HepG2 (cell line): ENCODE measurements around the gene COL4A3. TPM values are rescaled to one million over a fixed set of nuclear protein-coding genes. Genes with fewer than 3 reads are reported as not detected.

Experiments
- ATAC-seq: fragments of 200-7000 bp; cut with Tn5 transposase; 3 replicates; pipeline ENCODE4 v1.9.1; 2020; ENCODE audit warnings: mild to moderate bottlenecking, moderate library complexity
- BruUV-seq: library from RNA; stranded (reverse); fragments of 400-500 nt; replicated peaks from 2 replicates; lab custom pipeline; 2021; lab: Mats Ljungman, UMichigan
- CTCF ChIA-PET: fragments of 300-600 bp; formaldehyde crosslinking; extraction: SDS; loops from one replicate; lab custom pipeline; 2021; ENCODE audit warnings: low total read pairs, inconsistent platforms, low intra/inter-chr PET ratio; lab: Yijun Ruan, JAX
- POLR2A ChIA-PET: fragments of 350-600 bp; sonication (Branson Sonifier 250); formaldehyde crosslinking; loops from one replicate; lab custom pipeline; 2020; ENCODE audit warnings: antibody characterized with exemption, inconsistent platforms; lab: Yijun Ruan, JAX
- DNase-seq: peaks from one replicate; pipeline ENCODE4 v3.0.0-alpha.2; 2015; ENCODE audit warnings: low spot score
- FAIRE-seq: peaks from 3 replicates; lab custom pipeline; 2011; peaks lifted over from hg19 to GRCh38; lab: Jason Lieb, UNC
- H2AFZ ChIP-seq: one replicate; pipeline ENCODE4 v1.6.1; 2011; ENCODE audit warnings: low read length, inconsistent platforms
- H3K27ac ChIP-seq: fragments of 300-600 bp; 3 replicates; pipeline ENCODE4 v1.8.0; 2011; ENCODE audit warnings: mixed run types, mild to moderate bottlenecking, mixed read lengths, low read length, inconsistent platforms; ENCODE audit not compliant: insufficient read depth; ENCODE audit errors: extremely low read length
- H3K27me3 ChIP-seq, 2 experiments: fragments of 200-600 bp in 1 of 2; 2 replicates in 1 of 2; 3 replicates in 1 of 2; pipeline versions ENCODE4 v1.6.0 to v1.8.0; 2011; ENCODE audit warnings: low read length in 2 of 2, mild to moderate bottlenecking in 2 of 2, moderate library complexity in 2 of 2, inconsistent platforms in 1 of 2; ENCODE audit not compliant: insufficient read depth in 2 of 2, control insufficient read depth in 1 of 2
- H3K36me3 ChIP-seq, 2 experiments: fragments of 200-600 bp in 1 of 2; replicated peaks in 1 of 2; 2 replicates in 1 of 2; 3 replicates in 1 of 2; pipeline versions ENCODE4 v1.5.1 to v1.8.0; 2011; ENCODE audit warnings: low read length in 2 of 2, inconsistent platforms in 1 of 2; ENCODE audit not compliant: insufficient read depth in 2 of 2, control insufficient read depth in 1 of 2
- H3K4me1 ChIP-seq: 2 replicates; pipeline ENCODE4 v1.5.1; 2012; ENCODE audit warnings: low read length, inconsistent platforms; ENCODE audit not compliant: insufficient read depth
- H3K4me2 ChIP-seq: 2 replicates; pipeline ENCODE4 v1.6.0; 2011; ENCODE audit warnings: low read depth, low read length, inconsistent platforms
- H3K4me3 ChIP-seq, 3 experiments: fragments of 200-600 bp in 1 of 3; sonication (generic), shearing (Covaris generic) in 1 of 3; replicated peaks in 1 of 3; 2 replicates each; pipeline ENCODE4 v1.5.1; 2011 to 2016; ENCODE audit warnings: low read length in 3 of 3, inconsistent platforms in 2 of 3, low read depth in 2 of 3, mild to moderate bottlenecking in 2 of 3, control low read depth in 1 of 3, mixed read lengths in 1 of 3; ENCODE audit not compliant: insufficient read depth in 1 of 3
- H3K79me2 ChIP-seq: one replicate; pipeline ENCODE4 v1.6.1; 2011; ENCODE audit warnings: low read length, inconsistent platforms; ENCODE audit not compliant: insufficient read depth
- H3K9ac ChIP-seq: 2 replicates; pipeline ENCODE4 v1.6.0; 2011; ENCODE audit warnings: mild to moderate bottlenecking, low read depth, low read length, inconsistent platforms; ENCODE audit not compliant: insufficient read depth
- H3K9me3 ChIP-seq: 2 replicates; pipeline ENCODE4 v1.5.1; 2012; ENCODE audit warnings: mild to moderate bottlenecking, low read length
- H4K20me1 ChIP-seq: 2 replicates; pipeline ENCODE4 v1.6.0; 2011; ENCODE audit warnings: inconsistent platforms, mild to moderate bottlenecking, low read length, moderate library complexity; ENCODE audit not compliant: insufficient read depth
- ELF4 ChIP-seq: sonication (generic); formaldehyde crosslinking; IDR thresholded peaks from 2 replicates; pipeline ENCODE4 v1.5.0; 2020; ENCODE audit warnings: missing genetic modification reagents, mild to moderate bottlenecking, moderate library complexity, borderline replicate concordance
- KMT2B ChIP-seq: IDR thresholded peaks from 2 replicates; pipeline ENCODE4 v1.6.1; 2016; ENCODE audit warnings: missing genetic modification reagents, missing compliant biosample characterization
- MED13 ChIP-seq: sonication (generic); formaldehyde crosslinking; IDR thresholded peaks from 2 replicates; pipeline ENCODE4 v1.5.0; 2020; ENCODE audit warnings: missing genetic modification reagents
- MTF1 ChIP-seq: sonication (generic); formaldehyde crosslinking; IDR thresholded peaks from 2 replicates; pipeline ENCODE4 v1.5.0; 2020; ENCODE audit warnings: missing genetic modification reagents
- RXRA ChIP-seq: sonication (generic); formaldehyde crosslinking; IDR thresholded peaks from 2 replicates; pipeline ENCODE4 v1.5.1; 2020; ENCODE audit warnings: missing genetic modification reagents
- SOX5 ChIP-seq: IDR thresholded peaks from 2 replicates; pipeline ENCODE4 v1.6.1; 2016; ENCODE audit warnings: borderline replicate concordance
- THYN1 ChIP-seq: sonication (generic); formaldehyde crosslinking; IDR thresholded peaks from 2 replicates; pipeline ENCODE4 v1.8.1; 2023; ENCODE audit warnings: low read depth, mild to moderate bottlenecking, moderate library complexity, missing genetic modification reagents, borderline replicate concordance
- ZFP36L1 ChIP-seq: sonication (generic); formaldehyde crosslinking; IDR thresholded peaks from 2 replicates; pipeline ENCODE4 v1.8.0; 2022; ENCODE audit warnings: mild to moderate bottlenecking, missing genetic modification reagents, moderate library complexity
- WGBS: methylation state at CpG from one replicate; pipeline ENCODE4 v1.1.6; 2017; ENCODE audit warnings: low lambda C conversion rate; 5-methylcytosine and 5-hydroxymethylcytosine counted together
- in situ Hi-C: cut with HindIII; loops from 2 replicates; pipeline ENCODE4 v1.10.0; 2017; ENCODE audit warnings: low pct_unique_long_range_greater_than_20kb; ENCODE audit not compliant: extremely low pct_ligation_motif_present
- intact Hi-C: fragments of 100-400 bp; cut with micrococcal nuclease; formaldehyde crosslinking; loops from one replicate; pipeline ENCODE4 v1.10.0; 2022; ENCODE audit not compliant: unreplicated experiment
- polyA plus RNA-seq, 8 experiments: library from polyadenylated mRNA; depleted of rRNA in 3 of 8; stranded (reverse) in 7 of 8; unstranded in 1 of 8; fragments of >200 nt; fragmentation: Illumina TruSeq in 4 of 8; extraction: Trizol in 4 of 8; gene quantifications; 2 replicates each; pipeline versions ENCODE4 v1.2.1 to v1.2.3, GENCODE V29; 2011 to 2016; ENCODE audit warnings: low read depth in 4 of 8, missing spikeins in 1 of 8, mixed read lengths in 1 of 8; ENCODE audit not compliant: insufficient read depth in 1 of 8
- total RNA-seq, 5 experiments: library from RNA; depleted of rRNA; stranded (reverse); fragments of >200 nt; fragmentation: Illumina TruSeq; extraction: Trizol; gene quantifications; 2 replicates each; pipeline ENCODE4 v1.2.3, GENCODE V29; 2016; ENCODE audit warnings: low read depth in 1 of 5
- TF ChIP-seq, protein P1 (sequence below): sonication (generic); formaldehyde crosslinking; IDR thresholded peaks from 2 replicates; pipeline ENCODE4 v1.5.1; 2020; ENCODE audit warnings: mild to moderate bottlenecking, moderate library complexity, missing genetic modification reagents
- TF ChIP-seq, protein P2 (sequence below): sonication (generic); formaldehyde crosslinking; IDR thresholded peaks from 2 replicates; pipeline ENCODE4 v1.4.0; 2020; ENCODE audit warnings: missing genetic modification reagents

Gene COL4A3
- total and polyA plus RNA-seq, 2 of the 13 experiments (the other 11 are each of a cell fraction or from before 2014, with no cell fraction given), result 0.02 TPM; not detected in 1

DNA sequence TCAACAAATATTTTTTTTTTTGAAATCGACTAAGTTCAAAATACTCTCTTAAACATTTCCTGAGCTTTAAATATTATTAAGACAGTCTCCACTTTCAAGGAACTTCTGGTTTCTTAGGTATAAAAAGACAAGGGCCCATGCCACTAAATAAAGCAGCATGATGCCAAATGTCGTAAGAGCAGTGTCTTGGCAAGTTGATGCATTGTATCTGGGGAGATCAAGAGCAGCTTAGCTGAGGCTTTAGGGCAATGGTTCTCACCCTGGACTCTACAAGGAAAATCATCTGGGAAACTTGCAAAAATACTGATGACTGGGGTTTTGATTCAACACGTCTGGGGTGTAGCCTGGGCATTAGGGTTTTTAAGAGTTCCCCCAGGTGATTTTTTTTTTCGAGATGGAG, 41.3 kb downstream of the COL4A3 start:
- Histone ChIP-seq H3K4me3 (no peak overlapping the region), H3K9me3 (no peaks in the 10 kb centered on the region), H3K4me1 (no peaks in the 10 kb centered on the region), H3K27me3 (peaks cover 0 to 13% of the 10 kb centered on the region in 2 experiments; a peak in 2 of 5 replicates), H3K9ac (no peak overlapping the region), H3K4me2 (no peak overlapping the region), H4K20me1 (no peaks in the 10 kb centered on the region), H2AFZ (no peak overlapping the region), H3K27ac (no peak overlapping the region), H3K79me2 (no peaks in the 10 kb centered on the region), H3K36me3 (no peaks in the 10 kb centered on the region)
- CTCF ChIA-PET, result no interaction called here
- TF ChIP-seq ELF4 (CRISPR knock-in tag), result no peak
- no peak for TF ChIP-seq KMT2B
- no peak for TF ChIP-seq THYN1 (CRISPR knock-in tag)
- no peak for TF ChIP-seq SOX5 (CRISPR knock-in tag)
- TF ChIP-seq, protein P1, sequence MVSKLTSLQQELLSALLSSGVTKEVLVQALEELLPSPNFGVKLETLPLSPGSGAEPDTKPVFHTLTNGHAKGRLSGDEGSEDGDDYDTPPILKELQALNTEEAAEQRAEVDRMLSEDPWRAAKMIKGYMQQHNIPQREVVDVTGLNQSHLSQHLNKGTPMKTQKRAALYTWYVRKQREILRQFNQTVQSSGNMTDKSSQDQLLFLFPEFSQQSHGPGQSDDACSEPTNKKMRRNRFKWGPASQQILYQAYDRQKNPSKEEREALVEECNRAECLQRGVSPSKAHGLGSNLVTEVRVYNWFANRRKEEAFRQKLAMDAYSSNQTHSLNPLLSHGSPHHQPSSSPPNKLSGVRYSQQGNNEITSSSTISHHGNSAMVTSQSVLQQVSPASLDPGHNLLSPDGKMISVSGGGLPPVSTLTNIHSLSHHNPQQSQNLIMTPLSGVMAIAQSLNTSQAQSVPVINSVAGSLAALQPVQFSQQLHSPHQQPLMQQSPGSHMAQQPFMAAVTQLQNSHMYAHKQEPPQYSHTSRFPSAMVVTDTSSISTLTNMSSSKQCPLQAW (CRISPR knock-in tag), result no peak
- TF ChIP-seq MTF1 (CRISPR knock-in tag), result no peak
- TF ChIP-seq MED13 (CRISPR knock-in tag), result no peak
- TF ChIP-seq, protein P2, sequence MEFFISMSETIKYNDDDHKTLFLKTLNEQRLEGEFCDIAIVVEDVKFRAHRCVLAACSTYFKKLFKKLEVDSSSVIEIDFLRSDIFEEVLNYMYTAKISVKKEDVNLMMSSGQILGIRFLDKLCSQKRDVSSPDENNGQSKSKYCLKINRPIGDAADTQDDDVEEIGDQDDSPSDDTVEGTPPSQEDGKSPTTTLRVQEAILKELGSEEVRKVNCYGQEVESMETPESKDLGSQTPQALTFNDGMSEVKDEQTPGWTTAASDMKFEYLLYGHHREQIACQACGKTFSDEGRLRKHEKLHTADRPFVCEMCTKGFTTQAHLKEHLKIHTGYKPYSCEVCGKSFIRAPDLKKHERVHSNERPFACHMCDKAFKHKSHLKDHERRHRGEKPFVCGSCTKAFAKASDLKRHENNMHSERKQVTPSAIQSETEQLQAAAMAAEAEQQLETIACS (CRISPR knock-in tag), result no peak
- TF ChIP-seq ZFP36L1 (CRISPR knock-in tag), result no peak
- no peak for TF ChIP-seq RXRA (CRISPR knock-in tag)
- intact Hi-C loops, result no loop called here
- 15% methylated on average over 4 of the region's 4 CpGs for WGBS
- FAIRE-seq, result no peak
- no peak for DNase-seq
- in situ Hi-C loops, result no loop called here
- no TSS peak for BruUV-seq
- ATAC-seq, result no peak
- POLR2A ChIA-PET, result no interaction called here
